ENCODE results near the gene PEX6.

GRCh38 chr6:42979523-42980177, 669 bp upstream of the PEX6 start:
- TF ChIP-seq MAX (IDR thresholded peaks at IDR 0.05; ENCODE audit: low read depth, low read length) (no peak), POLR2A (IDR thresholded peaks at IDR 0.05; ENCODE audit: extremely low read depth, insufficient read length) (no peak), CTCF (IDR thresholded peaks at IDR 0.05; ENCODE audit: low read depth, low read length) (no peak), MYC (IDR thresholded peaks at IDR 0.05; ENCODE audit: low read depth, low read length) (no peak)

Measured in NB4 (cell line).